Uterus (tissue), 4 donors: ENCODE measurements around the gene ZNF485. TPM values are rescaled to one million over a fixed set of nuclear protein-coding genes. Genes with fewer than 3 reads are reported as not detected.
A peak's percentile ranks its signal among the peaks of the same experiment; 100 is the strongest.

ENCODE experiments used
- DNase-seq, 2 donors: peaks; one replicate each; pipeline ENCODE4 v3.0.0-alpha.2; 2019 to 2020
- H3K27ac ChIP-seq, 2 donors: fragments of 200-600 bp; sonication (generic); 1 replicate in 1 of 2; 2 replicates in 1 of 2; pipeline ENCODE4 v1.5.1; 2016 to 2018
- H3K27me3 ChIP-seq, 2 donors: fragments of 200-600 bp; sonication (generic); one replicate each; pipeline ENCODE4 v1.5.1; 2018 to 2019; ENCODE audit warnings: control low read depth in 1 of 2
- H3K36me3 ChIP-seq, 2 donors: fragments of 200-600 bp; sonication (generic); one replicate each; pipeline ENCODE4 v1.5.1; 2019; ENCODE audit warnings: control low read depth in 1 of 2
- H3K4me1 ChIP-seq, 2 donors: fragments of 200-600 bp; sonication (generic); one replicate each; pipeline ENCODE4 v1.5.1; 2018 to 2019; ENCODE audit warnings: control low read depth in 1 of 2
- H3K4me3 ChIP-seq, 2 donors: fragments of 200-600 bp; sonication (generic); 1 replicate in 1 of 2; 2 replicates in 1 of 2; pipeline ENCODE4 v1.5.1; 2018 to 2019; ENCODE audit warnings: mild to moderate bottlenecking in 1 of 2
- H3K9me3 ChIP-seq, 2 donors: fragments of 200-600 bp; sonication (generic); one replicate each; pipeline ENCODE4 v1.5.1; 2019; ENCODE audit warnings: control low read depth in 1 of 2
- CTCF ChIP-seq, 4 experiments: fragments of 200-600 bp in 2 of 4; fragments of 450-650 bp in 2 of 4; sonication (generic) in 2 of 4; IDR thresholded peaks; one replicate each; pipeline ENCODE4 v1.5.1; 2016 to 2019; ENCODE audit warnings: antibody characterized with exemption in 4 of 4, mild to moderate bottlenecking in 2 of 4, moderate library complexity in 1 of 4
- POLR2A ChIP-seq, 2 donors: fragments of 450-650 bp; IDR thresholded peaks; one replicate each; pipeline ENCODE4 v1.6.1; 2016; ENCODE audit warnings: antibody characterized with exemption in 2 of 2, mild to moderate bottlenecking in 1 of 2, moderate library complexity in 1 of 2
- intact Hi-C: fragments of 100-400 bp; cut with DNase I; formaldehyde crosslinking; loops from one replicate; pipeline ENCODE4 v1.15.1; 2023; ENCODE audit warnings: low total_unique reads
- total RNA-seq, 4 donors: library from RNA; depleted of rRNA in 3 of 4; stranded (reverse); fragments of >200 nt in 3 of 4; gene quantifications; one replicate each; pipeline versions ENCODE4 v1.1.0 to v1.2.4, GENCODE V29; 2014 to 2023
- donor health status: DM: yes; HTN: yes; CAD: no.

ZNF485 gene
- total RNA-seq, 4 donors from 2014 or later: 1.3 to 9.5 (median 6.8) TPM; not detected in 1

GRCh38 chr10:43644252-43644651 lies 38.0 kb downstream of the ZNF485 start:
- no peaks in the 10 kb centered on the region for H3K4me1 ChIP-seq
- intact Hi-C loops: no loop called here
- H3K9me3 ChIP-seq: peaks cover 4 to 62% of the 10 kb centered on the region in 2 donors
- no peak for DNase-seq
- TF ChIP-seq POLR2A (IDR thresholded peaks at IDR 0.05): no peak
- no peak for TF ChIP-seq CTCF (IDR thresholded peaks at IDR 0.05)
- no peak overlapping the region for H3K27ac ChIP-seq
- H3K27me3 ChIP-seq: no peaks in the 10 kb centered on the region
- H3K4me3 ChIP-seq: no peak overlapping the region
- H3K36me3 ChIP-seq: no peaks in the 10 kb centered on the region

- peaks cover 4 to 54% of the 10 kb centered on the region in 2 donors for H3K9me3 ChIP-seq
Measured at GRCh38 chr10:43645866-43646265, 39.6 kb downstream of the ZNF485 start.

DNA sequence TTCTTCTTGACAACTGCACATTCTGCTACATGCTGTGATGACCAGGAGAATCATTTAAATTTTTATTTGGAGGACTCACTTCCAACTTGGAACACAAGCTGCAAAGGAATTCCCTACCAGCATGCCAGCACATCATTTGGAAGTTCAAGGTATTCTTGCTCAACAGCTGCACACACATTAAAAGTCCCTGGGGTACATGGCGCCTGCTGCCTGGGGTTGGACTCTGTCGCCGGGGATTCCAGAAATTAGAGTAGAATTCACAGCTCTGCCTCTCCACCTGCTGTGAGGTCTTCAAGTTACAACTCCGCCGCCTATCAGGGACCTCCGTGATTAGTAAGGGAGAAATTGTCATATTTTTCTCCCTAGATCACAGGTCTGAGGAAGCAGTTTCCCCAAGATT lies 41.3 kb downstream of the ZNF485 start:
- H3K9me3 ChIP-seq: peaks cover 4 to 39% of the 10 kb centered on the region in 2 donors
- no peak for TF ChIP-seq CTCF (IDR thresholded peaks at IDR 0.05)
- no peak for TF ChIP-seq POLR2A (IDR thresholded peaks at IDR 0.05)
- DNase-seq: no peak
- no peaks in the 10 kb centered on the region for H3K36me3 ChIP-seq
- peak overlapping the region in 1 of 2 donors; percentile 82 for H3K27ac ChIP-seq
- H3K4me3 ChIP-seq: peak overlapping the region in 1 of 2 donors; percentile 89
- no peaks in the 10 kb centered on the region for H3K27me3 ChIP-seq
- intact Hi-C loops: no loop called here
- H3K4me1 ChIP-seq: no peaks in the 10 kb centered on the region

More at GRCh38 chr10:43645866-43646265, 39.6 kb downstream of the ZNF485 start:
- H3K27ac ChIP-seq: no peak overlapping the region
- no peaks in the 10 kb centered on the region for H3K36me3 ChIP-seq
- intact Hi-C loops: no loop called here
- H3K4me3 ChIP-seq: no peak overlapping the region
- H3K4me1 ChIP-seq: no peaks in the 10 kb centered on the region
- TF ChIP-seq POLR2A (IDR thresholded peaks at IDR 0.05): no peak
- TF ChIP-seq CTCF (IDR thresholded peaks at IDR 0.05): no peak
- H3K27me3 ChIP-seq: no peaks in the 10 kb centered on the region
- DNase-seq: no peak

GRCh38 chr10:43648095-43648397 lies 41.8 kb downstream of the ZNF485 start:
- Histone ChIP-seq H3K27ac (peak overlapping the region; percentile 82 to 90), H3K36me3 (no peaks in the 10 kb centered on the region), H3K9me3 (peaks cover 4 to 36% of the 10 kb centered on the region in 2 donors), H3K4me3 (peak overlapping the region; percentile 54 to 89), H3K4me1 (no peaks in the 10 kb centered on the region), H3K27me3 (no peaks in the 10 kb centered on the region)
- intact Hi-C loops: no loop called here
- no peak for TF ChIP-seq CTCF (IDR thresholded peaks at IDR 0.05)
- TF ChIP-seq POLR2A (IDR thresholded peaks at IDR 0.05): no peak
- DNase-seq: no peak

- no peaks in the 10 kb centered on the region for H3K27me3 ChIP-seq
- TF ChIP-seq POLR2A (IDR thresholded peaks at IDR 0.05) (peak in 1 of 2 donors; percentile 61), CTCF (IDR thresholded peaks at IDR 0.05) (peak in 1 of 4 experiments; percentile 17)
- peaks cover 4 to 30% of the 10 kb centered on the region in 2 donors for H3K9me3 ChIP-seq
- H3K4me3 ChIP-seq: peak within 1 kb of the TSS; percentile 54 to 89
- no peaks in the 10 kb centered on the region for H3K4me1 ChIP-seq
- no peaks in the 10 kb centered on the region for H3K36me3 ChIP-seq
- H3K27ac ChIP-seq: peak within 1 kb of the TSS; percentile 82 to 90
- DNase-seq: peak; percentile 76 to 83
- intact Hi-C loops: no loop called here
Measured at GRCh38 chr10:43648398-43649184, 42.4 kb downstream of the ZNF485 start, which contains the start of gene ZNF32. ZNF32 (minus strand) TSS chr10:43648881; CDS start chr10:43646133, 2,748 bp downstream.
